Nephron progenitor cell (in vitro differentiated cells): ENCODE results near the gene VPS35L.

Source experiments
- DNase-seq: peaks from one replicate; pipeline ENCODE4 v3.0.0; 2021
- H3K27ac Mint-ChIP-seq: 2 replicates; pipeline ENCODE4 v1.8.0; 2021; ENCODE audit warnings: mild to moderate bottlenecking, moderate library complexity, mixed read lengths
- H3K27me3 Mint-ChIP-seq: 2 replicates; pipeline ENCODE4 v1.8.0; 2021; ENCODE audit warnings: mild to moderate bottlenecking, low read depth, mixed read lengths; ENCODE audit not compliant: poor library complexity
- H3K36me3 Mint-ChIP-seq: 2 replicates; pipeline ENCODE4 v1.8.0; 2021; ENCODE audit warnings: low read depth, mixed read lengths
- H3K4me1 Mint-ChIP-seq: 2 replicates; pipeline ENCODE4 v1.8.0; 2021; ENCODE audit warnings: mixed read lengths
- H3K4me3 Mint-ChIP-seq: 2 replicates; pipeline ENCODE4 v1.8.0; 2021; ENCODE audit warnings: mild to moderate bottlenecking, moderate library complexity, mixed read lengths
- H3K9me3 Mint-ChIP-seq: 2 replicates; pipeline ENCODE4 v1.8.0; 2021; ENCODE audit warnings: mild to moderate bottlenecking, moderate library complexity, mixed read lengths
- CTCF ChIP-seq: fragments of 200-600 bp; sonication (generic); IDR thresholded peaks from 2 replicates; pipeline ENCODE4 v1.5.0; 2021; ENCODE audit warnings: antibody characterized with exemption

The VPS35L gene

GRCh38 chr16:19583665-19584300 lies 28.3 kb downstream of the VPS35L start:
- H3K27me3 Mint-ChIP-seq: no peaks in the 10 kb centered on the region
- H3K36me3 Mint-ChIP-seq: peaks cover 81% of the 10 kb centered on the region
- peak; percentile 32 for DNase-seq
- H3K27ac Mint-ChIP-seq: no peak overlapping the region
- no peak overlapping the region for H3K4me3 Mint-ChIP-seq
- H3K4me1 Mint-ChIP-seq: no peaks in the 10 kb centered on the region
- TF ChIP-seq CTCF: peak; percentile 88
- H3K9me3 Mint-ChIP-seq: peaks cover 23% of the 10 kb centered on the region

- Mint-ChIP-seq H3K4me3 (no peak overlapping the region), H3K4me1 (peaks cover 15% of the 10 kb centered on the region), H3K9me3 (no peaks in the 10 kb centered on the region), H3K36me3 (peaks cover 55% of the 10 kb centered on the region), H3K27me3 (no peaks in the 10 kb centered on the region), H3K27ac (peak overlapping the region; percentile 93)
- no peak for DNase-seq
- TF ChIP-seq CTCF: no peak
Observed at GRCh38 chr16:19588661-19589060, 33.2 kb downstream of the VPS35L start.

GRCh38 chr16:19589106-19589505 lies 33.6 kb downstream of the VPS35L start:
- no peak for TF ChIP-seq CTCF
- H3K27ac Mint-ChIP-seq: peak overlapping the region; percentile 93
- peaks cover 15% of the 10 kb centered on the region for H3K4me1 Mint-ChIP-seq
- peaks cover 54% of the 10 kb centered on the region for H3K36me3 Mint-ChIP-seq
- DNase-seq: no peak
- H3K4me3 Mint-ChIP-seq: no peak overlapping the region
- no peaks in the 10 kb centered on the region for H3K27me3 Mint-ChIP-seq
- H3K9me3 Mint-ChIP-seq: no peaks in the 10 kb centered on the region

GRCh38 chr16:19589771-19590302 lies 34.3 kb downstream of the VPS35L start:
- no peak for TF ChIP-seq CTCF
- no peaks in the 10 kb centered on the region for H3K27me3 Mint-ChIP-seq
- peak overlapping the region; percentile 93 for H3K27ac Mint-ChIP-seq
- H3K36me3 Mint-ChIP-seq: peaks cover 52% of the 10 kb centered on the region
- DNase-seq: no peak
- H3K4me1 Mint-ChIP-seq: peaks cover 15% of the 10 kb centered on the region
- no peak overlapping the region for H3K4me3 Mint-ChIP-seq
- H3K9me3 Mint-ChIP-seq: no peaks in the 10 kb centered on the region

- Mint-ChIP-seq H3K27me3 (no peaks in the 10 kb centered on the region), H3K36me3 (peaks cover 20% of the 10 kb centered on the region), H3K4me1 (peaks cover 1% of the 10 kb centered on the region), H3K9me3 (no peaks in the 10 kb centered on the region), H3K27ac (peak overlapping the region; percentile 66), H3K4me3 (no peak overlapping the region)
- DNase-seq: no peak
- no peak for TF ChIP-seq CTCF
Observed at GRCh38 chr16:19595043-19595767, 39.7 kb downstream of the VPS35L start.
